IPS DF 19.7 (cell line): ENCODE measurements around the gene CD59.
"Not testable (repeated sequence)": the region's sequence is repeated elsewhere in the genome, so short reads cannot be mapped to it uniquely, and the experiment has no call there.

Experiments used
- DNase-seq: peaks from one replicate; pipeline ENCODE4 v3.0.0-alpha.2; 2013; ENCODE audit warnings: low read depth, low spot score

Gene CD59

GRCh38 chr11:33694346-33695050 is 41.7 kb downstream of the CD59 start:
- no peak for DNase-seq

- no peak for DNase-seq
Measured at GRCh38 chr11:33692541-33692940, 43.7 kb downstream of the CD59 start.

- no peak for DNase-seq
Measured at GRCh38 chr11:33692013-33692504, 44.2 kb downstream of the CD59 start.

GRCh38 chr11:33691066-33691864 is 45.0 kb downstream of the CD59 start:
- no peak for DNase-seq

GRCh38 chr11:33690290-33691065 is 45.7 kb downstream of the CD59 start:
- DNase-seq: no peak

GRCh38 chr11:33689501-33689900 is 46.7 kb downstream of the CD59 start:
- DNase-seq: no peak

- no peak for DNase-seq
Measured at GRCh38 chr11:33689085-33689484, 47.1 kb downstream of the CD59 start.

- no peak for DNase-seq
Measured at GRCh38 chr11:33687733-33688479, 48.3 kb downstream of the CD59 start.

- no peak for DNase-seq
Measured at GRCh38 chr11:33685082-33685481, 51.1 kb downstream of the CD59 start.

GRCh38 chr11:33684003-33684706 is 52.1 kb downstream of the CD59 start:
- DNase-seq: no peak

GRCh38 chr11:33682446-33682845 is 53.8 kb downstream of the CD59 start:
- DNase-seq: no peak

GRCh38 chr11:33682019-33682418 is 54.2 kb downstream of the CD59 start:
- DNase-seq: no peak

GRCh38 chr11:33678616-33679015 is 57.6 kb downstream of the CD59 start:
- DNase-seq: not testable (repeated sequence)

GRCh38 chr11:33674035-33674814 is 62.0 kb downstream of the CD59 start:
- no peak for DNase-seq

- no peak for DNase-seq
Measured at GRCh38 chr11:33672273-33672672, 64.0 kb downstream of the CD59 start.

GRCh38 chr11:33670250-33671011 is 65.8 kb downstream of the CD59 start:
- DNase-seq: no peak

- no peak for DNase-seq
Measured at GRCh38 chr11:33669598-33670249, 66.5 kb downstream of the CD59 start.

GRCh38 chr11:33668951-33669596 is 67.1 kb downstream of the CD59 start:
- DNase-seq: no peak
